Osteoblast (primary cell): ENCODE results near the gene LAG3. TPM values are rescaled to one million over a fixed set of nuclear protein-coding genes. Genes with fewer than 3 reads are reported as not detected.

Source experiments
- DNase-seq: peaks from one replicate; pipeline ENCODE4 v3.0.0; 2011; ENCODE audit warnings: low spot score, mixed read lengths; ENCODE audit not compliant: insufficient read length; ENCODE audit errors: missing footprints
- H2AFZ ChIP-seq: 2 replicates; pipeline ENCODE4 v1.6.0; 2011; ENCODE audit warnings: mild to moderate bottlenecking, low read length
- H3K27ac ChIP-seq: 2 replicates; pipeline ENCODE4 v1.5.1; 2011; ENCODE audit warnings: mild to moderate bottlenecking, low read depth, low read length, moderate library complexity
- H3K27me3 ChIP-seq: 2 replicates; pipeline ENCODE4 v1.6.0; 2012; ENCODE audit warnings: mild to moderate bottlenecking, control low read depth, inconsistent platforms, low read length, moderate library complexity; ENCODE audit not compliant: insufficient read depth
- H3K36me3 ChIP-seq: 2 replicates; pipeline ENCODE4 v1.5.1; 2011; ENCODE audit warnings: mild to moderate bottlenecking, low read length, control low read depth, moderate library complexity; ENCODE audit not compliant: insufficient read depth
- H3K4me1 ChIP-seq: 2 replicates; pipeline ENCODE4 v1.5.1; 2011; ENCODE audit warnings: mild to moderate bottlenecking, low read length, control low read depth, moderate library complexity; ENCODE audit not compliant: insufficient read depth
- H3K4me2 ChIP-seq: 2 replicates; pipeline ENCODE4 v1.6.0; 2011; ENCODE audit warnings: mild to moderate bottlenecking, low read length; ENCODE audit not compliant: insufficient read depth
- H3K4me3 ChIP-seq: fragments of 200-600 bp; sonication (generic); 3 replicates; pipeline ENCODE4 v1.5.1; 2012; ENCODE audit warnings: mild to moderate bottlenecking, low read length, inconsistent platforms; ENCODE audit not compliant: insufficient read depth
- H3K79me2 ChIP-seq: 2 replicates; pipeline ENCODE4 v1.6.0; 2012; ENCODE audit warnings: mild to moderate bottlenecking, low read length, control low read depth, inconsistent platforms; ENCODE audit not compliant: insufficient read depth
- H3K9me3 ChIP-seq: 2 replicates; pipeline ENCODE4 v1.5.1; 2011; ENCODE audit warnings: low read depth, low read length, control low read depth
- H4K20me1 ChIP-seq: 2 replicates; pipeline ENCODE4 v1.6.0; 2012; ENCODE audit warnings: mild to moderate bottlenecking, low read length, control low read depth; ENCODE audit not compliant: insufficient read depth
- CTCF ChIP-seq: IDR thresholded peaks from 2 replicates; pipeline ENCODE4 v1.5.1; 2011; ENCODE audit warnings: mild to moderate bottlenecking, low read depth, low read length, moderate library complexity; ENCODE audit errors: extremely low read depth
- total RNA-seq: library from RNA; depleted of rRNA; stranded (reverse); fragments of >200 nt; gene quantifications from 2 replicates; pipeline ENCODE4 v1.2.3, GENCODE V29; 2012

Gene LAG3
- total RNA-seq, 1 donor = not detected

DNA sequence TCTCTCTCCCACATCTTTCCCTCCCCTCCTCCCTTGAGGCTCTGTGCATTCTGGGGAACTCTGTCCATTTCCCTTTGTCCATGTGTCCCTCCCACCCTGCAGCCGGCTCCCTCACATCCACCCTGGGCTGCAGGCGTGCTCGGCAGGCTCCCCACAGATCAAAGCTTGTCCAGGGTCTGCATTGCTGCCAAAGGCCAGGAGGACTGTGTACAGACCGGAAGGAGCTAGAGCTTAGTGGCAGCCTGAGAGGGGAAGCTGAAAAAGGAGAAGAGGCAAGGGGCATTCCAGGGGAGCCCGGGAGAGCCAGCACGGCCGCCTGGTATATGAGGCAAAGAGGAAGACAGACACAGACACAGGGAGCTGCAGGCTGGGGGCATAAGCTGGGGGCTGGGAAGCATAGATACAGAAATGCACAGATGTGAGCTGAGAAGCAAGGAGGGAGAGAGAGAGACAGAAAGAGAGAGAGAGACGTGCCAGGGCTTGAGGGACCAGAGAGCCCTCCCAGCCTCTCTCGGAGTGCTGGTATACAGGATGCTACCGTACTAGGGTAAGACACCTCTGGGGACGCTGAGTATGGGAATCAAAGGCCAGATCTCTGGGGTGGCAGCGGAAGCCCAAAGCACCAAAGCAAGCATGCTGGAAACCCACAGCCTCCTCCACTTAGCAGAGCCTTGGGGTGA lies 20.3 kb downstream of the LAG3 start:
- no peaks in the 10 kb centered on the region for H3K9me3 ChIP-seq
- H3K4me1 ChIP-seq = peaks cover 16% of the 10 kb centered on the region
- no peak for TF ChIP-seq CTCF
- peaks cover 6% of the 10 kb centered on the region for H3K27me3 ChIP-seq
- no peaks in the 10 kb centered on the region for H4K20me1 ChIP-seq
- peak overlapping the region; percentile 50 for H3K4me3 ChIP-seq
- H3K36me3 ChIP-seq = no peaks in the 10 kb centered on the region
- peak overlapping the region; percentile 71 for H3K4me2 ChIP-seq
- no peak overlapping the region for H3K27ac ChIP-seq
- peak overlapping the region; percentile 82 for H2AFZ ChIP-seq
- H3K79me2 ChIP-seq = no peaks in the 10 kb centered on the region
- DNase-seq = no peak

- H3K4me1 ChIP-seq = peaks cover 10% of the 10 kb centered on the region
- no peak overlapping the region for H2AFZ ChIP-seq
- no peak overlapping the region for H3K4me3 ChIP-seq
- H3K9me3 ChIP-seq = no peaks in the 10 kb centered on the region
- H4K20me1 ChIP-seq = no peaks in the 10 kb centered on the region
- no peak for DNase-seq
- no peak overlapping the region for H3K27ac ChIP-seq
- H3K27me3 ChIP-seq = peaks cover 6% of the 10 kb centered on the region
- H3K36me3 ChIP-seq = no peaks in the 10 kb centered on the region
- no peak for TF ChIP-seq CTCF
- no peaks in the 10 kb centered on the region for H3K79me2 ChIP-seq
- no peak overlapping the region for H3K4me2 ChIP-seq
These were observed 22.8 kb downstream of the LAG3 start for GRCh38 chr12:6795088-6795487.

GRCh38 chr12:6796576-6796975 lies 24.3 kb downstream of the LAG3 start:
- H2AFZ ChIP-seq = no peak overlapping the region
- no peak overlapping the region for H3K4me2 ChIP-seq
- no peak overlapping the region for H3K4me3 ChIP-seq
- H3K27ac ChIP-seq = no peak overlapping the region
- peaks cover 10% of the 10 kb centered on the region for H3K4me1 ChIP-seq
- no peaks in the 10 kb centered on the region for H3K9me3 ChIP-seq
- H4K20me1 ChIP-seq = no peaks in the 10 kb centered on the region
- DNase-seq = no peak
- H3K79me2 ChIP-seq = no peaks in the 10 kb centered on the region
- H3K36me3 ChIP-seq = no peaks in the 10 kb centered on the region
- peaks cover 6% of the 10 kb centered on the region for H3K27me3 ChIP-seq
- TF ChIP-seq CTCF = no peak

DNA sequence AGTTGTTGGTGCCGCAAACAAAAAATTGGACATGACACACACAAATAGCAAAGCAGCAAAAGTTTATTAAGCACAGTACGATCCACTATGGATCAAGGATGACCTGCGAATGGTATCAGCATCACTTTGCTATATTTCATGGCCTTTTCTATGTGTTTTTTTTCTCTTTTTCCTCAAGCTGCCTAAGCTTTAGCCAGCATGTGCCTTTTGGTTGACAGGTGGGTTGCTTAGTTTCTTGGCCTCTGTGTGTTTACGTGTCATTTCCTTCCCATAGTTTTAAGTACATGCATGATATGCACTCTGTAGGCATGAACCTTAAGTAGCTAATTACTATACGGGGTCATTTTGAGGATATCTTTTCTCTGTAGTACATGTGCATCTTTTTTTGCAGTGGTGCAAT lies 26.8 kb downstream of the LAG3 start:
- Histone ChIP-seq H3K79me2 (no peaks in the 10 kb centered on the region), H3K9me3 (no peaks in the 10 kb centered on the region), H2AFZ (no peak overlapping the region), H3K27ac (no peak overlapping the region), H3K36me3 (no peaks in the 10 kb centered on the region), H3K4me2 (no peak overlapping the region), H3K27me3 (no peaks in the 10 kb centered on the region), H4K20me1 (no peaks in the 10 kb centered on the region), H3K4me1 (no peaks in the 10 kb centered on the region), H3K4me3 (no peak overlapping the region)
- no peak for TF ChIP-seq CTCF
- no peak for DNase-seq
